GM19023 (cell line): ENCODE results near the gene FTL.

ENCODE experiments used
- ATAC-seq: cut with Tn5 transposase; IDR thresholded peaks from one replicate; pipeline ENCODE4 v1.9.1; 2021; ENCODE audit warnings: mild to moderate bottlenecking, moderate library complexity; ENCODE audit not compliant: unreplicated experiment

The FTL gene

DNA sequence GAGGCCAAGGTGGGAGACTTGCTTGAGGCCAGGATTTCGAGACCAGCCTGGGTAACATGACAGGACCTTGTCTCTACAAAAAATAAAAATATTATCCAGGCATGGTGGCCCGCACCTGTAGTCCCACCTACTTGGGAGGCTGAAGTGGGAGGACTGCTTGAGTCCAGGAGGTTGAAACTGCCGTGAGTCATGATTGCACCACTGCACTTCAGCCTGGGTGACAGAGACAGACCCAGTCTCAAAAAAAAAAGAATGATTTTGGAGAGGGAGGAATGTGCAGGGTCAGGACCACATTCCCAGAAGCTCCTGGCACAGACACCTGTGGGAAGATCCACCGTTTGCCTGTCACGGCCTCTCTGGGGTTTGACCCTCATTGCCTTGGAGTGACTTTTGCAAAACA, 19.7 kb upstream of the FTL start:
- no peak for ATAC-seq

DNA sequence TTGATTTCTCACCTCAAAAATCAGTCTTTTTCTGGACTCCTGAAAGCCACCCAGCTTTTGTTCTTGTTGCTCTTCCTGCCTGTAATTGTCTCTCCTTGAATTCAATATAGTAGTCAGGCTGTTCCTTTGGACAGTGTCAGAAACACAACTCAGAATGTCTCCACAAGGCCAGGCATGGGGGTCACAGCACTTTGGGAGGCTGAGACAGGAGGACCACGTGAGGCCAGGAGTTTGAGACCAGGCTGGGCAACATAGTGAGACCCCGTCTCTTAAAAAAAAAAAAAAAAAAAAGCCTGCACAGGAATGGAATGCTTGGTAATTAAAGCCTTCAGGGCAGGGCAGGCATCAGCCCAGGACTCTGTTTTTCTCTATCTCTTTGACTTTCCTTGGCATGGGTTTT, 19.3 kb upstream of the FTL start:
- no peak for ATAC-seq

- ATAC-seq: no peak
Measured at GRCh38 chr19:48946463-48947257, 18.4 kb upstream of the FTL start.

DNA sequence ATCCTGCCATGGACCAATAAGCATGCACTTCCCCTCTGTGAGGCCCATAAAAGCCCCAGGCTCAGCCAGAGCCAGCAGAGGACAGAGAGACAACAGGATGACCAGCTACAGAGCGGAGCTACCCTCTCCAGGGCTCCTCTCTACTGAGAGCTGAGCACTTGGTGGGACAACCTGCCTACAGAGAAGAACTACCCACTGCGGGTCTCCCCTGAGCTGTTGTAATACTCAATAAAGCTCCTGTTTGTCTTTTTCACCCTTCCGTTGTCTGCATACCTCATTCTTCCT, 17.9 kb upstream of the FTL start:
- ATAC-seq: no peak

- ATAC-seq: no peak
Measured at GRCh38 chr19:48950159-48950558, 14.9 kb upstream of the FTL start.

DNA sequence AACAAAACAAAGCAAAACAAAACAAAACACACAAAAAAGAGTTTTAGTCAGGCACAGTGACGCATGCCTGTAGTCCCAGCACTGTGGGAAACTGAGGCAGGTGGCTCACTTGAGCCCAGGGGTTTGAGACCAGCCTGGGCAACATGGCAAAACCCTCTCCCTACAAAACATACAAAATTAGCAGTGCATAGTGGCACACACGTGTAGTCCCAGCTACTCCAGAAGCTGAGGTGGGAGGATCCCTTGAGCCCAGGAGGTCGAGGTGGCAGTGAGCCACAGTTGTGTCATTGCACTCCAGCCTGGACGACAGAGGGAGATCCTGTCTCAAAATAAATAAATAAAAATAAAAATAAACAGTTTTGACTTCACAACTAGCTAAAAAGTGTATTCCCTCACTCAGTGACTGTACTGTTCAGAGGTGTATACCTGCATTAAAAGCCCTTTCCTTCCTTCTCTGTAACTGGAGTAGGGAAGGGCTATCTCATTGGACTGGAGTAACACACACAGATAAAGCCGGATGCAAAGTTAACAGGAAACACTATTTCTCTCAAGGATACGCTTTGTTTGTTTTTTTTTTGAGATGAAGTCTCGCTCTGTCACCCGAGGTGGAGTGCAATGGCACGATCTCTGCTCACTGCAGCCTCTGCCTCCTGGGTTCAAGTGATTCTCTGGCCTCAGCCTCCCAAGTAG, 14.1 kb upstream of the FTL start:
- ATAC-seq: no peak

DNA sequence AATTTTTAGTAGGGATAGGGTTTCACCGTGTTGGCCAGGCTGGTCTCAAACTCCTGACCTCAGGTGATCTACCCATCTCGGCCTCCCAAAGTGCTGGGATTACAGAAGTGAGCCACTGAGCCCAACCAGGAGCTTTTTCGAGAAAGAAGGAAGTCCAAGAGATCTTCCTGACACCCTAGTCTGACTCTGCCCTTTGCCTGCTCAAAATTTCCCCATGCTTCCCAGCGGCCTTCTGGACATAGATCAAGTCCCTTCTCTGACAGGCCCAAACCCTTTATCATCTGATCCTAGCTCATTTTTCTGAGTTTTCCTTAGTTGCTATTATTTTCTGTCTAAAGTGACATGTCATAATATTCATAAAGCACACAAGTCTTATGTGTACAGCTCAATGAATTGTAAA, 12.0 kb upstream of the FTL start:
- ATAC-seq: no peak

- no peak for ATAC-seq
Measured at GRCh38 chr19:48953990-48954594, 11.0 kb upstream of the FTL start.

DNA sequence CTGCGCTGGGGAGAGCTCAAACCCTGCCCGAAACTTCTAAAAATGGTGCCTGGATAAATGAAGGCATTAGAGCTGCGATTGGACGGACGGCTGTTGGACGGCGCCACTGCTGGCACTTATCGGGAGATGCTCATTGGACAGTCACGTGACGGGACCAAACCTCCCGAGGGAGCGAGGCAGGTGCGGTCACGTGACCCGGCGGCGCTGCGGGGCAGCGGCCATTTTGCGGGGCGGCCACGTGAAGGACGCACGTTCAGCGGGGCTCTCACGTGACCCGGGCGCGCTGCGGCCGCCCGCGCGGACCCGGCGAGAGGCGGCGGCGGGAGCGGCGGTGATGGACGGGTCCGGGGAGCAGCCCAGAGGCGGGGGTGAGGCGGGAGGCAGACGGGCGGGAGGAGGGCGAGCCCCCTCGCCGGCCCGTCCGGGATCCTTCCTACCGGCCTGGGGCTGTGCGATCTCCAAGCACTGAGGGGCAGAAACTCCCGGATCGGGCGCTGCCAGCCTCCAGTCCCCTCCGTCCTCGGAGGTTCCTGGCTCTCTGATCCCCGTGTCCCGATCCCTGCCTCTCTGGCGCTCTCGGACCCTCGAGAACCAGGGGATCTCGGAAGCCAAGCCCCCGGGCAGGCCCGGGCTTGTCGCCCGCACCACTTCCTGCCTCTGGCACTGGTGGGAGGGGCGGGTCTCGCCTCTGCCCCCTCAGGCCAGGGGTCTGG, 10.4 kb upstream of the FTL start, which contains the start of gene BAX:
BAX (plus strand) TSS at position 281 of the 713 bp plus-strand sequence; CDS start at position 335, 54 bp downstream.
- ATAC-seq: peak; percentile 89

- ATAC-seq: no peak
Measured at GRCh38 chr19:48955308-48955958, 9.7 kb upstream of the FTL start.

- ATAC-seq: no peak
Measured at GRCh38 chr19:48958006-48958405, 7.1 kb upstream of the FTL start.

DNA sequence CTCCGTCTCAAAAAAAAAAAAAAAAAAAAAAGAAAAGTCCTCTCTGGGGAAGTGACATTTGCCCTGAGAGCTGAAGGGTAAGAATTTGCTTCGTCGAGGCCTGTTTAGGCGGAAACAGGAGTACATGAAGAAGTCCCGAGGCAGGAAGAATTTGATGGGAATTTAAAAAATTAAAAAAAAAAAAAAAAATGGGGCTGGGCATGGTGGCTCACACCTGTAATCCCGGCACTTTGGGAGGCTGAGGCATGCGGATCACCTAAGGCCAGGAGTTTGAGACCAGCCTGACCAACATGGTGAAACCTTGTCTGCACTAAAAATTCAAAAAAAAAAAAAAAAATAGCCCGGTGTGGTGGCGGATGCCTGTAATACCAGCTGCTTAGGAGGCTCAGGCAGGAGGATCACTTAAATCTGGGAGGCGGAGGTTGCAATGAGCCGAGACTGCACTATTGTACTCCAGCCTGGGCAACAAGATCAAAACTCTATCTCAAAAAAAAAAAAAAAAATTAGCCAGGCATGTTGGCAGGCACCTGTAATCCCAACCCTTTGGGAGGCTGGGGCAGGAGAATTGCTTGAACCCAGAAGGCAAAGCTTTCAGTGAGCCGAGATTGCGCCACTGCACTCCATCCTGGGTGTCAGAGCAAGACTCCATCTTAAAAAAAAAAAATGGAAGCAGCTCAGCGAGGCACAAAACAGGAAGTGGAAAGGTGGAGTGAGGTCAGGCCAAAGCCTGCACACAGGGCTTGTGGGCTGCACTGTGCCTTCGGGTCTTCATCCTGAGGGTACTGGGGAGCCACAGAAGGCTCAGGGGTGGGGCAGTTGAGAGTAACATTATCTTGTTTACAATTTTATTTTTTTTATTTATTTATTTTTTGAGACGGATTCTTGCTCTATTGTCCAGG, 5.5 kb upstream of the FTL start:
- no peak for ATAC-seq

- ATAC-seq: no peak
Measured at GRCh38 chr19:48961051-48961649, 4.0 kb upstream of the FTL start.

- ATAC-seq: no peak
Measured at GRCh38 chr19:48961673-48962028, 3.5 kb upstream of the FTL start.

DNA sequence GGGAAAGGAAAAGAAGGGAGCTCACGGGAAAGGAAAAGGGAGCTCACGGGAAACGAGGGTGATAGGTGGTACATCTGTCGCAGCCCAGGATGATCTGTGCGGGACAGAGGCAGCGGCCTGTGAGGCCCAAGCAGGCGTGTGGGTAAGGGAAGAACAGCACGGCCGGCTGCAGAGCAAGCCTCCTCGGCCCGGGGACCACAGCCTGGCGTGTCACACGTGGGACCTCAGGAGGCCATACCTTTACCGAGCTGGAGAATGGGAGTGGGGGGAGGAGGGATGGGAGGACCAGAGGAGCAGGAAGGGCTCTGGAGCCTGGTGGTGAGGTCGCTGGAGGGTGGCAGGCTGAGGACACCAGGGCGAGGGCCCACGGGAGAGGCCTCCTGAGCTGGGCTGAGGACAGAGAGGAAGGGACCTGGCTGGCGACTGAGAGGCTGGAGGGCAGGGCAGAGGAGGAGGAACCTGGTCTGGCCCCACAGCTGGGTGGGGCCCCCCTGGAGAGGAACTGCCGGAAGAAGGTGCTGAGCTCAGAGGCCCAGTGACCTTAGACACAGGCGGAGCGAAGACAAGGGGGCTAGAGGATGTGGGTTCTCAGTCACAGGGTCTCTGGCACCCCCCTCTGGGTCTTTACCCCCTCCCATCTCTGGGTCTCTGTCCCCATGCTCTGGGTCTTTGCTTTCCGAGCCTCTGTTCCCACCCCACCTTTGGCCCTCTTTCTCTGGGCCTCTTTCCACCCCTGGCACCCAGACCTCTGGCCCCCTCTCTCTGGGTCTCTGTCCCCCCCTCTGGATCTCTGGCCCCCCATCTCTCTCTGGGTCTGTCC, 2.9 kb upstream of the FTL start:
- no peak for ATAC-seq

GRCh38 chr19:48962849-48963165, 2.3 kb upstream of the FTL start:
- ATAC-seq: no peak

DNA sequence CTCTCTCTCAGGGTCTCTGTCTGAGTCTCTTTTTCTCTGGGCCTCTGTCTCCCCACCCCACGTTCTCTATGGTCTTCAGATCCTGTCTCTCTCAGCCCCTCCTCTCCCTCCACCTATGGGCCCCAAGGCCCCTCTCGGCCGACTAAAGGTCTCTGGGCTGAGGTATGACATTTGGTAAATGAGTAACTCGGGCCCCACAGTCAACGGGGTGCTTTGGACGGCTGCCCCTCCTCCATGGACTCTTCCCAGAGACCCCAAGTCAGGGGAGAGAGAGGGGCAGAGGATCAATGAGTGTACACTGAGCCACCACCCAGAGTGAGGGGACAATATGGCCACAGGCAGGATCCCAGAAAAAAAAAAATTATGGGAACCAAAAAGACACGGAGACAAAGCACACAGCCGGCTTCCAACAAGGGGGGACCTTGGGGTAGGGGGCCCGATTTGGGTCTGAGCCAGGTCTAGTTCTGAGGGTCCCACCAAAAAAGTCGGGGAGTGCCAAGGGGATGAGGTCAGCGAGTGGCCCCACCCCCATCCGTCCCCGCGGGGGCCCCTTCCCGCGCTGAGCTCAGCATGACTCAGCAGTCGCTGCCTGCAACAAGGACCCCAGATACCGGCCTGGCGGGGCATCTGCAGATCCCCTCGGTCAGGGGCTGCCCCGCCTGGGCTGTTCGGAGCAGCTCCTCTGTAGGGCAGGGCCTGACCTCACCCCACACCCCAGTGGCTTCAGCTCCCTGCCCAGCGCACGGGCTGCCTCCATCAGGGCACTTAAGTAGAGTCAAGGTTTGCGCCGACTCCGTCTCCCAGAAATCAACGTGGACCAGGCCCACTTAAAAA, 1.5 kb upstream of the FTL start:
- no peak for ATAC-seq
